ENCODE results near the gene NOP14.
"Not testable (repeated sequence)": the region's sequence is repeated elsewhere in the genome, so short reads cannot be mapped to it uniquely, and the experiment has no call there.

Gene NOP14

DNA sequence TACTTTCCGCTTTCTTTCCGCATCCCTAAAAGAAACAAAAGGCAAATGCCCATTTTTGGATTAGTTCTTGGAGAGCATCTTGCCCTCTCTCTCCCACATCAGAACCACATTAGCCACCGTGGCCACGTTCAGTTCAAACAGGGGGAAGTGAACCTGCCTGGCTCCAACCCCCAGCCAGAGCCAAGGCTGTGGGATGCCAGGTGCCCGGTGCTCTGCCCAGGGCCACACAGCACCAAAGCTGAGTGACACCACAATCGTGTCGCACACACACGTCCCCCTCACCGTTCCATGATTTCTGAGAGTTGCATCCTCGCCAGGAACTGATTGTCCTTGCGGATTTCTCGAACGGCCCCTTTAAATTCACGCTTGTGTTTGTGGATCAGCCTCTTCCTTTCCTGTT, 24.3 kb downstream of the NOP14 start:
- Histone ChIP-seq H3K27me3 (ENCODE audit: insufficient read depth, poor library complexity, severe bottlenecking) (no peaks in the 10 kb centered on the region), H3K4me3 (replicated peaks; ENCODE audit: insufficient read depth, low read length) (no peak overlapping the region), H3K27ac (replicated peaks) (no peak overlapping the region)
- no peak for TF ChIP-seq GABPA (IDR thresholded peaks at IDR 0.05; ENCODE audit: low read depth)
- TF ChIP-seq POLR2AphosphoS5 (IDR thresholded peaks at IDR 0.05; ENCODE audit: low read depth): 0 out of 2 replicates have a peak, but pooled peaks have one; percentile 7
- DNase-seq (ENCODE audit: low read depth in 1 of 2, low spot score in 1 of 2): no peak

- not testable (repeated sequence) for DNase-seq (ENCODE audit: low read depth in 1 of 2, low spot score in 1 of 2); H3K4me3 ChIP-seq (replicated peaks; ENCODE audit: insufficient read depth, low read length); H3K27me3 ChIP-seq (ENCODE audit: insufficient read depth, poor library complexity, severe bottlenecking); H3K27ac ChIP-seq (replicated peaks)
Observed at GRCh38 chr4:2938411-2938810, 24.8 kb downstream of the NOP14 start.

DNA sequence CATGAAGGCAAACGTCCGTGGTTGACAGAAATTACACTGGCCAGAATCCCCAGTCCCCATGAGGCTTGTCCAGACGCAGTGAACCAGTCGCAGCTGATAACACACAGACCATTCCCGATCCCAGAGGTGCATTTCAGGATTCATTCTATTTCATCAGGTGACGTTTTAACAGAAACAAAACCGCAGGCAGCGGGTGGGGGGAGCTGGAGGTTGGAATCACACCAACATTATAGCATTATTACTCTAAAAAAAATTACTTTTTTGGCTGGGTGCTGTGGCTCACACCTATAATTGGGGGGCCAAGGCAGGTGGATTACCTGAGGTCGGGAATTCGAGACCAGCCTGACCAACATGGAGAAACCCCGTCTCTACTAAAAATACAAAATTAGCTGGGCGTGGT, 25.2 kb downstream of the NOP14 start:
- Histone ChIP-seq H3K27ac (replicated peaks) (no peak overlapping the region), H3K4me3 (replicated peaks; ENCODE audit: insufficient read depth, low read length) (no peak overlapping the region), H3K27me3 (ENCODE audit: insufficient read depth, poor library complexity, severe bottlenecking) (no peaks in the 10 kb centered on the region)
- DNase-seq (ENCODE audit: low read depth in 1 of 2, low spot score in 1 of 2): no peak
- no peak for TF ChIP-seq GABPA (IDR thresholded peaks at IDR 0.05; ENCODE audit: low read depth)
- TF ChIP-seq SPI1 (IDR thresholded peaks at IDR 0.05; ENCODE audit: borderline replicate concordance, low read depth): no peak
- no peak for TF ChIP-seq POLR2AphosphoS5 (IDR thresholded peaks at IDR 0.05; ENCODE audit: low read depth)
- TF ChIP-seq, protein P1, sequence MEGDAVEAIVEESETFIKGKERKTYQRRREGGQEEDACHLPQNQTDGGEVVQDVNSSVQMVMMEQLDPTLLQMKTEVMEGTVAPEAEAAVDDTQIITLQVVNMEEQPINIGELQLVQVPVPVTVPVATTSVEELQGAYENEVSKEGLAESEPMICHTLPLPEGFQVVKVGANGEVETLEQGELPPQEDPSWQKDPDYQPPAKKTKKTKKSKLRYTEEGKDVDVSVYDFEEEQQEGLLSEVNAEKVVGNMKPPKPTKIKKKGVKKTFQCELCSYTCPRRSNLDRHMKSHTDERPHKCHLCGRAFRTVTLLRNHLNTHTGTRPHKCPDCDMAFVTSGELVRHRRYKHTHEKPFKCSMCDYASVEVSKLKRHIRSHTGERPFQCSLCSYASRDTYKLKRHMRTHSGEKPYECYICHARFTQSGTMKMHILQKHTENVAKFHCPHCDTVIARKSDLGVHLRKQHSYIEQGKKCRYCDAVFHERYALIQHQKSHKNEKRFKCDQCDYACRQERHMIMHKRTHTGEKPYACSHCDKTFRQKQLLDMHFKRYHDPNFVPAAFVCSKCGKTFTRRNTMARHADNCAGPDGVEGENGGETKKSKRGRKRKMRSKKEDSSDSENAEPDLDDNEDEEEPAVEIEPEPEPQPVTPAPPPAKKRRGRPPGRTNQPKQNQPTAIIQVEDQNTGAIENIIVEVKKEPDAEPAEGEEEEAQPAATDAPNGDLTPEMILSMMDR (IDR thresholded peaks at IDR 0.05; ENCODE audit: insufficient read depth, low read length): no peak
- TF ChIP-seq REST (IDR thresholded peaks at IDR 0.05; ENCODE audit: insufficient replicate concordance, low read depth): no peak

DNA sequence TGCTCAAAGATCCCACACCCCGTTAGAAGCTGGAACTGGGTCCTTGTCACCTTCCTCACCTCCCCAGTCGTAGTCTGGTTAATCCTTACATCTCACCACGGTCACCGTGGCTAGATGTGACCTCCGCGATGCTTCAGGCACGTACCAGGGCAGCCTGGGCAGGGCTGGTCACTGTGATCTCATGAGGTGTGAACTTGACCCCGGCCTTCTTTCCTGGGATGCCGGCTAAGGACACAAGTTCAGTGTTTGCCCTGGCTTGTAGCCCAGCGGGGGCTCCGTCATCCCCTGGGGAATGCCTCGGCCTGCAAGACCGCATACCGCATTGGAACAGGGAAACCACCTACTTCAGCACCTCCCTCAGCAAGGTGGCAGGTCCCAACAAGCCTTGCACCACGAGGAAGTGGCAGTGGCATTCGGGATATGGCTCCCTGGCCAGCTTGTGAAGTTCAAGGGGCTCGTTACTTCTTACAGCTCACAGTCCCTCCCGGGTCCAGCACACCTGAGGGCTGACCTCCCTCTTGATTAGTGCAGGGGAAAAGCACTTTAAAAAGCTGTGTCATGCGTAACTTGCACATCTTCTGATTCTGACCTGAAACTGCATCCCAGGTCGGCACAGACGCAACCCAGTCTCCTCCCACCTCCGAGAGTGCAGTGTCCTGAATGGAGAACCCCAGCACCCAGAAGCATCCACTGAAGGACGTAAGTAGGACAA, 25.9 kb downstream of the NOP14 start:
- Histone ChIP-seq H3K27me3 (ENCODE audit: insufficient read depth, poor library complexity, severe bottlenecking) (no peaks in the 10 kb centered on the region), H3K4me3 (replicated peaks; ENCODE audit: insufficient read depth, low read length) (no peak overlapping the region), H3K27ac (replicated peaks) (no peak overlapping the region; the same call in 1 of the 2 replicates)
- DNase-seq (ENCODE audit: low read depth in 1 of 2, low spot score in 1 of 2): no peak
- TF ChIP-seq POLR2AphosphoS5 (IDR thresholded peaks at IDR 0.05; ENCODE audit: low read depth) (peak; percentile 18), REST (IDR thresholded peaks at IDR 0.05; ENCODE audit: insufficient replicate concordance, low read depth) (no peak)

DNA sequence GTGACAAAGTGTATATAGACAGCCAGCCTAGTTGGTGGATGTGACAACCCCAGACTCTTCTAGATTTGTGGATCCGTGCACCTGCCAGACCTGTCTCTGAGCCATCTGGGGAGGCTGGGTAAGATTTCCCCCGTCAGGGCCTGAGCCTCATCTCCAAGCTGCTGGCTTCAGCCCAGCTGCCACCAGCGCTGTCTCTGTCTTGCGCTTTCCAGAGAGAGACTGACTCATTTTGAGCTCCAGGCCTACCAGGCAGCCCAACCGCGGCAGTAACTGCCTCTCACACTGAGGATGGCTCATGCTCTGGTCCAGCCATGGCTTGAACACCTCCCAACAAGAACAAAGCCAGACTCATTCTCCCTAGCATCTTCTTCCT, 26.4 kb downstream of the NOP14 start:
- Histone ChIP-seq H3K27me3 (ENCODE audit: insufficient read depth, poor library complexity, severe bottlenecking) (no peaks in the 10 kb centered on the region), H3K27ac (replicated peaks) (peak overlapping the region; percentile 15; the same call in 1 of the 2 replicates), H3K4me3 (replicated peaks; ENCODE audit: insufficient read depth, low read length) (no peak overlapping the region)
- DNase-seq (ENCODE audit: low read depth in 1 of 2, low spot score in 1 of 2): peak in 1 of 2 experiments; percentile 47
- TF ChIP-seq POLR2AphosphoS5 (IDR thresholded peaks at IDR 0.05; ENCODE audit: low read depth) (peak; percentile 33; the same call in 1 of the 2 replicates), GABPA (IDR thresholded peaks at IDR 0.05; ENCODE audit: low read depth) (no peak), SPI1 (IDR thresholded peaks at IDR 0.05; ENCODE audit: borderline replicate concordance, low read depth) (no peak)
